ENCODE results near the gene GLOD5. TPM values are rescaled to one million over a fixed set of nuclear protein-coding genes. Genes with fewer than 3 reads are reported as not detected.

The GLOD5 gene
- total RNA-seq, 1 experiment from 2014 or later: not detected

- intact Hi-C loops (cut with micrococcal nuclease; ENCODE audit: unreplicated experiment): no loop called here
These were observed 36.8 kb downstream of the GLOD5 start for GRCh38 chrX:48798318-48798717.

GRCh38 chrX:48800574-48801279 is 39.2 kb downstream of the GLOD5 start:
- POLR2A ChIA-PET: interaction anchor here (0.6 kb wide), 1 partner anchor 11 kb away, joined by 5 read pairs; no protein-coding TSS in a partner anchor
- H3K27me3 ChIP-seq (ENCODE audit: control insufficient read depth, insufficient read depth, low read length): no peaks in the 10 kb centered on the region
- intact Hi-C loops (cut with micrococcal nuclease; ENCODE audit: unreplicated experiment) (no loop called here), in situ Hi-C loops (cut with HindIII; ENCODE audit: low pct_unique_long_range_greater_than_20kb, low sequenced_read_pairs) (no loop called here)
- H3K36me3 ChIP-seq (ENCODE audit: control insufficient read depth, insufficient read depth, low read length): peaks cover 3% of the 10 kb centered on the region; the same call in 1 of the 2 replicates
- H3K9me3 ChIP-seq (ENCODE audit: control insufficient read depth, insufficient read depth, low read depth, low read length): no peaks in the 10 kb centered on the region
- no peak for DNase-seq (ENCODE audit: low read depth, low spot score)
- CTCF ChIA-PET: no interaction called here
- TF ChIP-seq SIN3A (IDR thresholded peaks at IDR 0.05; ENCODE audit: borderline replicate concordance, insufficient read depth, low read depth, low read length): no peak
- no peak for TF ChIP-seq CTCF (IDR thresholded peaks at IDR 0.05)
- TF ChIP-seq POLR2AphosphoS5 (IDR thresholded peaks at IDR 0.05; ENCODE audit: low read depth, low read length): no peak
- no peak for TF ChIP-seq REST (IDR thresholded peaks at IDR 0.05; ENCODE audit: insufficient read depth in 1 of 2, low read depth in 2 of 2, low read length in 1 of 2)
- TF ChIP-seq TCF7L2 (IDR thresholded peaks at IDR 0.05; ENCODE audit: low read depth, low read length): no peak
- H3K27ac ChIP-seq (ENCODE audit: low read length): peak overlapping the region; percentile 95
- 0 out of 2 replicates have a peak, but pooled peaks cover 3% of the 10 kb centered on the region for H3K4me1 ChIP-seq (ENCODE audit: control insufficient read depth, insufficient read depth, low read length)
- TSS peak; percentile 95 for BruUV-seq (replicated peaks)
- H3K4me3 ChIP-seq (ENCODE audit: low read depth in 2 of 2, low read length in 2 of 2): peak overlapping the region; percentile 62 to 76
- no peak for ATAC-seq

More at GRCh38 chrX:48798318-48798717, 36.8 kb downstream of the GLOD5 start:
- H3K27me3 ChIP-seq (ENCODE audit: control insufficient read depth, insufficient read depth, low read length): no peaks in the 10 kb centered on the region
- ATAC-seq (no peak), DNase-seq (ENCODE audit: low read depth, low spot score) (no peak)
- no peaks in the 10 kb centered on the region for H3K36me3 ChIP-seq (ENCODE audit: control insufficient read depth, insufficient read depth, low read length)
- TF ChIP-seq REST (IDR thresholded peaks at IDR 0.05; ENCODE audit: insufficient read depth in 1 of 2, low read depth in 2 of 2, low read length in 1 of 2): no peak
- no peak for TF ChIP-seq TCF7L2 (IDR thresholded peaks at IDR 0.05; ENCODE audit: low read depth, low read length)
- no peak for TF ChIP-seq CTCF (IDR thresholded peaks at IDR 0.05)
- no peak for TF ChIP-seq POLR2AphosphoS5 (IDR thresholded peaks at IDR 0.05; ENCODE audit: low read depth, low read length)
- no peak for TF ChIP-seq SIN3A (IDR thresholded peaks at IDR 0.05; ENCODE audit: borderline replicate concordance, insufficient read depth, low read depth, low read length)
- no peak overlapping the region for H3K27ac ChIP-seq (ENCODE audit: low read length)
- H3K4me1 ChIP-seq (ENCODE audit: control insufficient read depth, insufficient read depth, low read length): 0 out of 2 replicates have a peak, but pooled peaks cover 7% of the 10 kb centered on the region
- ChIA-PET CTCF (no interaction called here), POLR2A (no interaction called here)
- no peak overlapping the region for H3K4me3 ChIP-seq (ENCODE audit: low read depth in 2 of 2, low read length in 2 of 2)
- H3K9me3 ChIP-seq (ENCODE audit: control insufficient read depth, insufficient read depth, low read depth, low read length): no peaks in the 10 kb centered on the region
- no TSS peak for BruUV-seq (replicated peaks)
- in situ Hi-C loops (cut with HindIII; ENCODE audit: low pct_unique_long_range_greater_than_20kb, low sequenced_read_pairs): no loop called here

Measured in Panc1 (cell line).